ENCODE data around the gene RGS14. TPM values are rescaled to one million over a fixed set of nuclear protein-coding genes. Genes with fewer than 3 reads are reported as not detected.

The RGS14 gene
- total RNA-seq, 1 experiment from 2014 or later = 9.4 TPM

- no TSS peak for BruUV-seq (replicated peaks)
- Histone ChIP-seq H3K4me1 (ENCODE audit: control insufficient read depth in 1 of 2, insufficient read depth in 2 of 2, low read length in 2 of 2) (no peaks in the 10 kb centered on the region), H3K4me2 (ENCODE audit: low read length) (no peak overlapping the region), H3K9ac (ENCODE audit: low read length) (no peak overlapping the region), H3K79me2 (ENCODE audit: insufficient read depth, low read length) (peaks cover 13% of the 10 kb centered on the region), H3K4me3 (replicated peaks in 1 of 2; ENCODE audit: low read depth in 1 of 2, low read length in 2 of 2) (no peak overlapping the region), H3K9me3 (ENCODE audit: control insufficient read depth in 1 of 2, insufficient read depth in 1 of 2, low read depth in 1 of 2, low read length in 2 of 2) (no peaks in the 10 kb centered on the region), H3K27me3 (ENCODE audit: insufficient read depth, low read length) (no peaks in the 10 kb centered on the region), H3K9me2 (ENCODE audit: insufficient read depth) (no peaks in the 10 kb centered on the region), H4K20me1 (ENCODE audit: insufficient read depth) (no peaks in the 10 kb centered on the region), H3K27ac (ENCODE audit: low read depth, low read length) (no peak overlapping the region), H2AFZ (ENCODE audit: low read depth, low read length, poor library complexity, severe bottlenecking) (no peak overlapping the region), H3K36me3 (ENCODE audit: control insufficient read depth in 1 of 2, insufficient read depth in 2 of 2, low read length in 2 of 2) (peaks cover 30 to 35% of the 10 kb centered on the region in 2 experiments; a peak in 3 of 4 replicates)
- TF ChIP-seq CBX3 (IDR thresholded peaks at IDR 0.05; ENCODE audit: low read depth) (no peak), FOSL1 (IDR thresholded peaks at IDR 0.05; ENCODE audit: low read depth) (no peak), TCF7L2 (IDR thresholded peaks at IDR 0.05; ENCODE audit: borderline replicate concordance, extremely low read depth, insufficient read depth, insufficient read length) (no peak), EGR1 (IDR thresholded peaks at IDR 0.05; ENCODE audit: low read depth) (no peak), POLR2A (IDR thresholded peaks at IDR 0.05; ENCODE audit: borderline replicate concordance, extremely low read depth, insufficient read depth, insufficient read length) (no peak), RAD21 (IDR thresholded peaks at IDR 0.05; ENCODE audit: low read depth) (no peak), EZH2 (IDR thresholded peaks at IDR 0.05) (no peak), SP1 (IDR thresholded peaks at IDR 0.05; ENCODE audit: low read depth) (no peak), ZFX (IDR thresholded peaks at IDR 0.05) (no peak), CEBPB (IDR thresholded peaks at IDR 0.05; ENCODE audit: low read depth) (no peak), REST (IDR thresholded peaks at IDR 0.05; ENCODE audit: low read depth) (no peak), YY1 (IDR thresholded peaks at IDR 0.05; ENCODE audit: extremely low read depth, insufficient replicate concordance, low read depth, low read length) (no peak), ATF3 (IDR thresholded peaks at IDR 0.05) (no peak), ELF1 (IDR thresholded peaks at IDR 0.05; ENCODE audit: borderline replicate concordance, low read depth) (no peak), EZH2phosphoT487 (IDR thresholded peaks at IDR 0.05; ENCODE audit: borderline replicate concordance) (no peak), POLR2AphosphoS5 (IDR thresholded peaks at IDR 0.05; ENCODE audit: low read depth, low read length) (no peak), MAX (IDR thresholded peaks at IDR 0.05) (no peak), SIN3A (IDR thresholded peaks at IDR 0.05; ENCODE audit: low read depth) (no peak)
- TF ChIP-seq, protein P1, sequence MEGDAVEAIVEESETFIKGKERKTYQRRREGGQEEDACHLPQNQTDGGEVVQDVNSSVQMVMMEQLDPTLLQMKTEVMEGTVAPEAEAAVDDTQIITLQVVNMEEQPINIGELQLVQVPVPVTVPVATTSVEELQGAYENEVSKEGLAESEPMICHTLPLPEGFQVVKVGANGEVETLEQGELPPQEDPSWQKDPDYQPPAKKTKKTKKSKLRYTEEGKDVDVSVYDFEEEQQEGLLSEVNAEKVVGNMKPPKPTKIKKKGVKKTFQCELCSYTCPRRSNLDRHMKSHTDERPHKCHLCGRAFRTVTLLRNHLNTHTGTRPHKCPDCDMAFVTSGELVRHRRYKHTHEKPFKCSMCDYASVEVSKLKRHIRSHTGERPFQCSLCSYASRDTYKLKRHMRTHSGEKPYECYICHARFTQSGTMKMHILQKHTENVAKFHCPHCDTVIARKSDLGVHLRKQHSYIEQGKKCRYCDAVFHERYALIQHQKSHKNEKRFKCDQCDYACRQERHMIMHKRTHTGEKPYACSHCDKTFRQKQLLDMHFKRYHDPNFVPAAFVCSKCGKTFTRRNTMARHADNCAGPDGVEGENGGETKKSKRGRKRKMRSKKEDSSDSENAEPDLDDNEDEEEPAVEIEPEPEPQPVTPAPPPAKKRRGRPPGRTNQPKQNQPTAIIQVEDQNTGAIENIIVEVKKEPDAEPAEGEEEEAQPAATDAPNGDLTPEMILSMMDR (IDR thresholded peaks at IDR 0.05 in 2 of 3, conservative IDR thresholded peaks at IDR 0.05 in 1 of 3; ENCODE audit: borderline replicate concordance in 1 of 3, insufficient read depth in 1 of 3, low read depth in 2 of 3, low read length in 2 of 3) = no peak
- ChIA-PET CTCF (interaction anchor here (1.0 to 1.3 kb wide), 3 partner anchors 26 to 222 kb away, joined by 3 read pairs; no protein-coding TSS in a partner anchor), POLR2A (no interaction called here), RAD21 (ENCODE audit: low non-redundant PET in 1 of 2, low total read pairs in 2 of 2, uncharacterized antibody in 2 of 2, unreplicated experiment in 2 of 2) (no interaction called here)
- intact Hi-C loops (cut with micrococcal nuclease) = loop anchor here (1.0 kb wide), 1 partner anchor 221 kb away; no protein-coding TSS in a partner anchor
- no peak for ATAC-seq
- no peak for DNase-seq (ENCODE audit: low read depth, low spot score)
Observed at GRCh38 chr5:177335701-177336065, 22.0 kb upstream of the RGS14 start.

Measured in HCT116 (cell line).